GM19463 (cell line): ENCODE measurements around the gene CEP95.

Experiments used
- ATAC-seq: cut with Tn5 transposase; IDR thresholded peaks from one replicate; pipeline ENCODE4 v1.9.1; 2021; ENCODE audit warnings: mild to moderate bottlenecking, moderate library complexity; ENCODE audit not compliant: unreplicated experiment

The CEP95 gene

DNA sequence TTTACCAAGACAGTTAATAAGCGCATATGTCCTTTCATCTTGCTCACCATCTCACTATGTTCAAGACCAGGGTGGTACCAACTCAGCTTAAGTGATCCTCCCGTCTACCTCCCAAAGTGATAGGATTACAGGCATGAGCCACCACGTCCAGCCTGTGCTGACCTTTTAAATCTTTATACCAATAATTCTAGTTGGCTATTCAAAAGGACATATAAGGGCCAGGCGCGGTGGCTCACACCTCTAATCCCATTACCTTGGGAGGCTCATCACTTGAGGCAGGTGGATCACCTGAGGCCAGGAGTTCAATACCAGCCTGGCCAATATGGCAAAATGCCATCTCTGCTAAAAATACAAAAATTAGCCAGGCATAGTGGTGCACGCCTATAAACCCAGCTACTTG lies 2.4 kb downstream of the CEP95 start:
- ATAC-seq: no peak

DNA sequence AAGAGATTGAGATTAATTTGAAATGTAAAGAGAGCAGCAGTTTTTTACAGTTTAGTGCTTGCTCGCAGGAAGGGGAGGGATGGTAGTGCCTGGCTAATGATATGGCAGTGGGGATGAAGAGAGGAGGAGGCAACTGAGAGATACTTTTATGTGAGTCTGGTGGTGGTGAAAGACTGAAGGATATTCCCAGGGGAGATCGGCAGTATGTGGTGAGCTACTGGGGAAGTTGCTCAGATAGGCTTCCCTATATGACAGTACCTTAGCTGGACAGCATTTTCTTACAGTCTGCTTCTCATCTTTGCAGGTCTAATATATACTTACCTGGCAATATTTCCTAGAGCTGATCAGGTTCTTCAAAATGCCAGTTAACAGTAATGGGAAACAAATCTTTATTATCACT lies 8.6 kb downstream of the CEP95 start:
- ATAC-seq: no peak

GRCh38 chr17:64515829-64516228 lies 9.1 kb downstream of the CEP95 start:
- ATAC-seq: no peak

GRCh38 chr17:64519601-64520000 lies 12.8 kb downstream of the CEP95 start:
- no peak for ATAC-seq

- no peak for ATAC-seq
Observed at GRCh38 chr17:64520359-64520758, 13.6 kb downstream of the CEP95 start.

GRCh38 chr17:64527914-64528313 lies 21.1 kb downstream of the CEP95 start:
- ATAC-seq: no peak

- no peak for ATAC-seq
Observed at GRCh38 chr17:64529221-64529620, 22.4 kb downstream of the CEP95 start.

GRCh38 chr17:64531955-64532371 lies 25.2 kb downstream of the CEP95 start:
- ATAC-seq: no peak

GRCh38 chr17:64532409-64532808 lies 25.6 kb downstream of the CEP95 start:
- ATAC-seq: no peak

DNA sequence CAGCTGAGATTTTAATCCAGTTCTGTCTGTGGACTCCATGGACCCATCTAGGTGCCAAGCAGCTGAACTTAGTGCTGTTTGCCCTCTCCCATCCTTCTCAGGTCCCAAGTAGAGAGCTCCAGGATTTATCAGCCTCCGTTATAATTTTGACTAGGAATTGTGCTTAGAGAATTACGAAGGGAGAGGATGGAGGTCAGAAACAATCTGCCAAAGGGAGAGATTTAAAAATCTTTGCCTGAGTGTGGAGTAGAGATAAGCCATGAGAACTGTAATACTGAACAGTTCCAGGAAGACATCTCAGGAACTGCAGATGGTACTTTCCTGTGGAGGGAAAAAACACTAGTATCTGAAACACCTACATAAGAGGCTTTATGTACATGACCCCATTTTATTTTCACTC lies 27.0 kb downstream of the CEP95 start:
- no peak for ATAC-seq

DNA sequence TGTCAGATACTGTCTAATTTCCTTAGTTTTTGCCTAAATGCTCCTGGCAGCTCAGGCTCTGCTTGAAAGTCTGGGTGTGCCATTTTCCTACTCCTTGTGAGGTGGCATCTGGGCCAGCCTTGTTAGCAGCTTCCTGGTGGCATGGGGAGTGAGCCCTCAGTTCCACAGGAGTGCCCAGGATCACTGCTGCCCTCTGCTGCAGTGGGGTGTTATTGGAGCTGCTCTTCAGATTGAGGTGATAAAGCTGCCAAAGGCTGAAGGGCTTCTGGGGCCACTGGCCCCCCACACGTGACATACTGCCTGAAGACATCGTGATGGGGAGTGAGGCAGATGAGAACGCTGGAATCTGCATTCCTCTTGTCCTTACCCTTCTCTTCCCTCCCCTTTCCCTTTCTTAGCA lies 27.4 kb downstream of the CEP95 start:
- ATAC-seq: no peak

- no peak for ATAC-seq
Observed at GRCh38 chr17:64535357-64535756, 28.6 kb downstream of the CEP95 start.

DNA sequence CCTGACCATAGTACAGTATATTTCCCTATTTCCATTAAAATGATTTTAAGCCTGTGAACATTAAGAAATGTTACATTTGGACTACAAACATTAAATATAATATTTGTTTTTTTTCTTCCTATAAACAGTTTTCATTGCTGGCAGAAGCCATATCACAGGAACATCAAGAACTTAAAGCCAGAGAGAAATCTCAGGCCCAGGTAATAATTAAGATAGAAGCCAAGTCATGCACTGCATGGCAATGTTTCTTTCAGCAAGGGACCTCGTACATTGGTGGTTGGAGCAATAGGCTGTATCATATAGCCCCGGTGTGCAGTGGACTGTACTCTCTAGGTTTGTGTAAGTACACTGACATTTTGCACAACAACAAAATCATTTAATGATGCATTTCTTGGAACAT lies 30.1 kb downstream of the CEP95 start:
- ATAC-seq: no peak

DNA sequence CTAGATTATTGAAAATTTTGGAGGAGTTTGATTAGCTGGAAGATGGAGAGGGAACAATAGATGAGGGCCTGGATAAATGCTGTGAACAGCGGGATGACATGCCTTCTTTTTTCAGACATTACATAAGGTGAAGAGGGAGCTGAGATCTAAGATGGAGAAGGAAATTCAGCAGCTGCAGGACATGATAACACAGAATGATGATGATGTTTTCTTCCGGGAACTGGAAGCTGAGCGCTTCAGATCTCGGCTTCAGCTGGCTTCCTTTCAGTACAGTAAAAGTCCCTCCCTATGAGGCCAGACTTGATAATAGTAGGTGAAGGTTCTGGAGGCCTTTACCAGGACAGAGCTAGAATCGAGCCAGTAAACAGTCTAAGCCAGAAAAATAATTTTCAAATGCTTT lies 30.7 kb downstream of the CEP95 start:
- ATAC-seq: no peak

DNA sequence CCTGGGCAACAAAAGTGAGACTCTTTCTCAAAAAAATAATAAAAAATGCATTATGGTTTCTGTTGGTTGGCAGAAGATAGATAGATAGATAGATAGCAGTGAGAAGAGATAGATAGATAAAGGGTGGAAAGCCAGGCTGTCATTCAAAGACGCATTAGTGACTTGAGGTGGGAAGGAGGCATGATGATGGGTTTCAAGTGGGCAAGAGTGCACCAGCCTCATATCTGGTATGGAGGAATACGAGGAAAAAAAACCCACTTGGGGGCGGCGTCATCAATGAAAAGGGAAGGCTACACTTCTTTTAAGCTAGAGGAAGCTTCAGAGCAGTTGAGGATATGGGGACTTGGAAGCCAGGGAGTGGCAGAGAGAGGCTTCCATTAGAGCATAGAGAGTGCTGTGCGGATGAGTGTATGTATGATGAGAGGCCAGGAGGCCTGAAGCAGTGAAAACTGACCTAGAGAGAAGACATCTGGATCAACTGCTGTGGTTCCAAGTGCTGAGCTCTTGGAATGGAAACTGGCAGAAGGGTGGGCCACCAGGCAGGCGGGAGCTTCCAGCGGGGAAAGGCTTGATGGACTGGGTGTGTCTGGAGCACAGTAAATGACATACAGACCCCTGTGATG lies 31.8 kb downstream of the CEP95 start:
- ATAC-seq: no peak

GRCh38 chr17:64540118-64540776 lies 33.5 kb downstream of the CEP95 start:
- ATAC-seq: no peak

GRCh38 chr17:64544742-64545141 lies 38.0 kb downstream of the CEP95 start:
- ATAC-seq: no peak

DNA sequence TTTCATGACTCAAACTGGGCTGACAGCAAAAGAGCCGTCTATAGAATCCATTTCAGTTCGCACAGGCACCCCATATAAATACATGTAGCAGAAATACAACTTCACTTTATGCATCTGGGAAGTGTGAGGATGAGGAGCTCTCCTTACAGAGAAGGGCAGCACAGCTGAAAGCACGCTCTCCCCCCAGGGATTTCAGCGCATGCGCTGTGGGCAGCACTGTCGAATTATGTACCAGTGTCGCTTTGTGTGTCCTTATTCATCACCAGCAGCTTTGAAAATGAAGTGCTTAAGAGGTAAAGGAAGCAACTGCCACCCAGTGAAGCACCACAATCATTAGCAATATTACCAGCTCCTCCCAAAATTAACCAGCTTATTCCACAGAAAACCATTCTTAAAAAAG lies 39.9 kb downstream of the CEP95 start:
- ATAC-seq: no peak

- no peak for ATAC-seq
Observed at GRCh38 chr17:64547319-64547718, 40.5 kb downstream of the CEP95 start.

GRCh38 chr17:64551461-64551860 lies 44.7 kb downstream of the CEP95 start:
- ATAC-seq: no peak

GRCh38 chr17:64554028-64554637 lies 47.4 kb downstream of the CEP95 start:
- ATAC-seq: no peak

DNA sequence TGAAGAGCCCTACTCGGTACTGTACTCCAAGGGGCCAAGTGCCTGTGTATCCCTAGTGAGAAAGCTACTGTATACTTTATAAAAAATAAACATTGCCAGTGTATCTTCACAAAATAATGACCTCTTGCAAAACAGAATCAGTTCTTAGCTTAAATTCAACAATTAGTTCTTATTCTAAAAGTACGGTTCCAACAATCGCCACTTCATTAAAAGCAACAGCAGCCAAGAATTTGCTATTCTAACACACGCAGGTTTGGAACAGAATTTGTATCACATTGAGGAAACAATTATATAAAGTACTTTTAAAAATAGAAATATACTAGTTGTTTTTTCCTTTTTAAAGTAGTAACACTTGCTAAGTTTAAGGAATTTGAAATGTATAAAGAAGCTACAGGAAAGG lies 48.5 kb downstream of the CEP95 start:
- no peak for ATAC-seq

- ATAC-seq: no peak
Observed at GRCh38 chr17:64564098-64564497, 57.3 kb downstream of the CEP95 start.
